Erythroblast (primary cell): ENCODE data around the gene IL4R.

Source experiments
- GATA1 ChIP-seq: IDR thresholded peaks from 2 replicates; pipeline ENCODE4 v1.6.1; 2011; ENCODE audit warnings: low read depth, mild to moderate bottlenecking, control low read depth, low read length, moderate library complexity
- POLR2A ChIP-seq: IDR thresholded peaks from 2 replicates; pipeline ENCODE4 v1.6.1; 2011; ENCODE audit warnings: mild to moderate bottlenecking, low read length

DNA sequence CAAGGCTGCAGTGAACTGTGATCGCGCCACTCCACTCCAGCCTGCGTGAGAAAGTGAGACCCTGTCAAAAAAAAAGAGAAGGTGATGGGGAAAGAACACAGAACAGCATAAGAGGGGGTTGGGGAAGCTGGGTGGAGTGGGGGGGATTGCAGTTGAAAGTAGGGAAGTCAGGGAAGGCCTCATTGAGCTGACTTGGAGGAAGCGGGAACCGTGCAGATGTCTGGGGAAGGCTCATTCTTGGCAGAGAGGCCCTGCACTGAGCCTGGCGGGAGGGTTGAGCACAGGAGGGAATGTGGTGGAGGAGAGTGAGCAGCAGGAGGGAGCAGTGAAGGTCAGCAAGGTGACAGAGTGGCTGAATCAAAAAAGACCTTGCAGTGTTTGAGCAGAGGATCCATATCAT is 26.9 kb downstream of the IL4R start:
- TF ChIP-seq POLR2A = no peak
- TF ChIP-seq GATA1 = no peak
